HCEC 1CT (cell line): Measurements from ENCODE around the gene NUDT9.
A peak's percentile ranks its signal among the peaks of the same experiment; 100 is the strongest.
"Not testable (repeated sequence)": the region's sequence is repeated elsewhere in the genome, so short reads cannot be mapped to it uniquely, and the experiment has no call there.

ENCODE experiments used
- DNase-seq: peaks from one replicate; pipeline ENCODE4 v3.0.0-alpha.2; 2017

The NUDT9 gene

DNA sequence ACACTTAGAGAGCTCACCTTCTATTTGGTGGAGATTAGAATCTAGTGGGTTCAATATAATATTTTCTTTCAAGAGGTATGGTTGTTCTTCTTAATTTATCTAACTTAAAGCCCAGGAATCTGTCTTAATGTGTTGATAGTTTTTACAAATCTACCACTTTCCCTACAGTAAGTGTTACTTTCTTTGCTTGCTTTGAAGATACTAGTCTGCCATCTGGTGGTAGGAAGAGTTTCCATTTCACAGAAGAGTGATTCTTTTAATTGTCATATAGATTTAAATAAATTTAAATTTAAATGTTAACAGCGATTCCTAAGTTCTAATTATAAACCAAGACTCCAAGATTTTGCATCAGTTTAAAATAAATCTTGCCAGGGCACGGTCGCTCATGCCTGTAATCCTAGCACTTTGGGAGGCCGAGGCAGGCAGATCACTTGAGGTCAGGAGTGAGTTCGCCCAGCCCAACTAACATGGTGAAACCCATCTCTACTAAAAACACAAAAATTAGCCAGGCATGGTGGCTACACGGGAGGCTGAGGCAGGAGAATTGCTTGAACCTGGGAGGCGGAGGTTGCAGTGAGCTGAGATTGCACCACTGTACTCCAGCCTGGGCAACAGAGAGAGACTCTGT is 43.5 kb downstream of the NUDT9 start:
- peak; percentile 15 for DNase-seq

DNA sequence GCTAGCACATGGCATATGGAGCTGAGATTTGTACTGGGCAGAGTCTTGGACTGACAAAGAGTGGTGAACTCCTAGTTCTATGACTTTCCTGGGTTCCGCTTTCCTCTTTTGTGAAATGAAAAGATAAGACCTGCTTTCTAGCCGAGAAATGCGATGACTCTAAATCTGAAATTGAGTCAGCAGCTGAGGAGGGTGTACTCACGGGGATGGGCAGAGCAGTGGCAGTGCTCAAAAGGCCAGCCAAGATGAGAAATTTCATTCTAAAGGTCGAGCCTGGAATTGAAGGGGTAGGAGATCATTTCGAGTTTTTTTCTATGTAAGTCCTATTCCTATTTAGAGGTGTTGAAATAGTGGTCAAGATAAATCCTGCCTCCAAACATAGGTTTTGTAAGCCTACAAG is 47.0 kb downstream of the NUDT9 start:
- no peak for DNase-seq

DNA sequence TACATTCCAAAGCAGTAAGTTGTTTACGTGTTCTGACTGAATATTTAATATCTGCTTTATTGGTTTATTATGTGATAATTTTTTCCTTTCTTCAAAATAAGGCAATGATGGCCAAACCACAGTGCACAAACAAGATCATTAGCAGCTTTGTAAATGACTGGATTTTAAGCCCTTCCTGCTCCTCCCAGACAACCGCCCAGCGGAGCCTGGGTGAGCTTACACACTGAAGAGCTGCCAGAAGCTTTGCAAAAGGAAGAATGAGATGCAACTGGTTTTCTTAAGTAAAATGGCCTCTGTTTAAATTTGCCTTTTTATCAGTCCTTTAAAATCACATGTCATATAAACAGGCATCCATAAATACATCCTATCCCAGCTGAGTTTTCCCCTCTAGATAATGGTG is 54.6 kb downstream of the NUDT9 start:
- no peak for DNase-seq

DNA sequence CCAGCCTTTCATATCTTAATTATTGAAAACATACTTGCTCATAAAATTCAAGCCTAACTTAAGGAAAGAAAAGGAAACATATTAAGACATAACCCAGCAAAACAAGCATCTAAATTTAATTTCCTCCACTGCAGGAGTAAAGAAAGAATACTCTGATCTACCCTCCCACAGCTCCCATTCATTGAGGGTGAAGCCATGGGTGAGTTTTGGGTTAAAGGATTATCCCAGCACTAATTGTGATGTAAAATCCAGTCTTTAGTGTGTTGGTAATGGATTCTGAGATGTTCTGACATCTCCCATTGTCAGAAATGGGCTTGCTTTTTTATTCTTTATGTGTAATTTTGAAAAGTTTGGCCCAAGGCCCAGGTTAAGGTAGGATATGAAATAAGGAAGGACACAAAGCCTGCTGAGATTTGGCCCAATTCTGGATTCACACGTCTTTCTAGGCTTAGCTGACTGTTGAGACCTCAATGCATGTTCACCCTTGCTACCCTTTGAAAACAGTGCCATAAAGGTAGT is 56.4 kb downstream of the NUDT9 start:
- DNase-seq = no peak

DNA sequence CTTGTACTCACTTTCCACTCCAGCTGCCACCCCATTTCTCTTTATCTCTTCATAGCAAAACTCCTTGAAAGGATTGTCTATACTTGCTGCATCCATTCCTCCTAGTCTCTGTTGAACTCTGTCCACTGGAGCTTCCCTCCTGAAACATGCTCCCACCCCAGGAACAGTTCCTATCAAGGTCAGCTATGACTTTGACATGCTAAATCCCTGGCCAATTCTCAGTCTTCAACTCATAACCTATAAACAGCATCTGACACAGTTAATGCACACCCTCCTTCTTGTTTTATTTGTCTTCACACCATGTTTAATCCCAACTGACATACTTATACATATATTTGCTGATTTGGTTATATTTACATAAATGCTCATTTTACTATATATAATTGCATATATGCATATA is 59.0 kb downstream of the NUDT9 start:
- DNase-seq = no peak

DNA sequence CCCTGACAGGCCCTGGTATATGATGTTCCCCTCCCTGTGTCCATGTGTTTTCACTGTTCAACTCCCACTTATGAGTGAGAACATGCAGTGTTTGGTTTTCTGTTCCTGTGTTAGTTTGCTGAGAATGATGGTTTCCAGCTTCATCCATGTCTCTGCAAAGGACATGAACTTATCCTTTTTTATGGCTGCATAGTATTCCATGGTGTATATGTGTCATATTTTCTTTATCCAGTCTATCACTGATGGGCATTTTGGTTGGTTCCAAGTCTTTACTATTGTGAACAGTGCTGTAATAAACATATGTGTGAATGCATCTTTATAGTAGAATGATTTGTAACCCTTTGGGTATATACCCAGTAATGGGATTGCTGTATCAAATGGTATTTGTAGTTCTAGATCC is 60.9 kb downstream of the NUDT9 start:
- DNase-seq = not testable (repeated sequence)

DNA sequence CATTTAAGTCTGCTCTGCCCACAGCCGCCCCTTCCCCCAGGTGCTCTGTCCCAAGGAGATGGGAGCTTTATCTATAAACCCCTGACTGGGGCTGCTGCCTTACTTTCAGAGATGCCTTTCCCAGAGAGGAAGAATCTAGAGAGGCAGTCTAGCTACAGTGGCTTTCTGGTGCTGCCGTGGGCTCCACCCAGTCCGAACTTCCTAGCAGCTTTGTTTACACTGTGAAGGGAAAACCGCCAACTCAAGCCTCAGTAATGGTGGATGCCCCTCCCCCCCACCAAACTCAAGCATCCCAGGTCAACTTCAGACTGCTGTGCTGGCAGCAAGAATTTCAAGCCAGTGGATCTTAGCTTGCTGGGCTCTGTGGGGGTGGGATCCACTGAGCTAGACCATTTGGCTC is 66.3 kb downstream of the NUDT9 start:
- DNase-seq = not testable (repeated sequence)

DNA sequence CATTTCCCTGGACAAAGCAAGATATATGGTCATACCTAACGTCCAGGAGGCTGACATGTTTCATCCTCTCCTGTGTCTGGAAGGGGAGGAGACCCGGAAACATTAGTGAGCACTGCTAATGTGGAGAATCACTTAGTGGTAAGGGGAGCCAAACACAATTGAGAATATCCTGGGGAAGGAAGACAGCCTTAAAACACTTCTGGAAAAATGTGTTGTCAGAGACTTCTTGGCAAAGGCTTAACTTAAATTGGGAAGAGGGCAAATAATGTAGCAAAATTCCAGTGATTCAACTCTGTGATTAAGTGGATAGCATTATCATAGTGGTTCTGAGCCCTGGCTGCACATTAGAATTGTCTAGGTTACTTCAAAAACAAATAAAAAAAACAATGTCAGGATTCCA is 67.3 kb downstream of the NUDT9 start:
- no peak for DNase-seq

DNA sequence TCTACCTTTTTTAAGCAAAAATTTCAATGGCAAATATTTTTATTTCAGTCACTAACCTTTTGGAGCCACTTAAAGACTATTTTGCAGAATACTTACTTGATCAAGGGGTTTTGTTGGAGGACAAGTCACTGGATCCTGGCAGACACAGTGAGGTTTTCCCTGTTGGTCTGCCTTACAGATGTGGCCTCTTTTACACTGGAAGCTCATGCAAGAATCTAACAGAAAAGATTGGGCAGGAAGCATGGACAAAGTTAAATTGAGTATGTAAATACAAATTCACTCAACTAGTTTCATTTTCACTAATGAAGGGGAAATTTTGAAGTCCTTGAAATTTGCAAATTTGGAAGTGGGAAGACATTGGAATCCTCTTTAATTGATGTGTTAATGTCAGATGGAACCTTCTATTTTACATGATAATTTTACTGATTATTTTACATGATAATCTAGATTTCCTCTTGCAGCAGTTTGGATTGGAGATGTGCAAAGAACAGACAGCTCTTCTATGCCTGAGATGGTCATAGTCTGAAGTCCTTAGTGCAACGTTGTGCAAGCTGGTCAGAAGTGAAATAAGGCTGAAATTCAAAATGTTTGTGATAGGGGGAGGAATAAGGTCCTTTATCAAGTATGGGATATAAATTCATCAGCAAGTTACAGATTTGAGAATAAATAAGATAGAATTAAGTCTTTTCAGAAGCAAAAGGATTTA is 68.4 kb downstream of the NUDT9 start:
- no peak for DNase-seq

DNA sequence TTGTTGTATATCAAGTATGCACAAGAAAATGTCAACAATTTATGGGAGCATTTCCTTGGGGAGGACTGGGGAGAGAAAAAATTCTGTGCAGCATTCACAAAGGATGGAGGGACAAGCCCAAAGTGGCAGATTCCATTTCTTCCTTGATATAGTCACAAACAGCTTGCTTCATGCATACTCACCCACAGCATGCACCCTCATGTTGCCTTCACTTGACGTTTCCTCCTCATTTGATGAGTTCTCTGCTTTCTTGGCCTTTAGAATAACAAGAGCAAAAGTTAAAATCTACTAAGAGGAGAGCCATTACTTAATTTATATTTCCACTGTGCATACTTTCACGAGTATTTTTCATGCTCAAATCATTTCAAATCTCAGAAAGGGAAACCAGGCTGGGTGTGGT is 69.1 kb downstream of the NUDT9 start:
- no peak for DNase-seq

DNA sequence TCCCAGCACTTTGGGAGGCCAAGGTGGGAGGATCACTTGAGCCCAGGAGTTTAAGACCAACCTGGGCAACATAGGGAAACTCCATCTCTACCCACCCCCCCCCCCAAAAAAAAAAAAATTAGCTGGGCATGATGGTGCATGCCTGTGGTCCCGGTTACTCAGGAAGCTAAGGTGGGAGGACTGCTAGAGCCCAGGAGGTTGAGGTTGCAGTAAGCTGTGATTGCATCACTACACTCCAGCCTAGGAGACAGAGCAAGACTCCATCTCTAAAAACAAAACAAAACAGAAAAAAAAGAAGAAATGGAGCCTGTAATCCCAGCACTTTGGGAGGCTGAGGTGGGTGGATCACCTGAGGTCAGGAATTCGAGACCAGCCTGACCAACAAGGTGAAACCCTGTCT is 69.5 kb downstream of the NUDT9 start:
- not testable (repeated sequence) for DNase-seq

DNA sequence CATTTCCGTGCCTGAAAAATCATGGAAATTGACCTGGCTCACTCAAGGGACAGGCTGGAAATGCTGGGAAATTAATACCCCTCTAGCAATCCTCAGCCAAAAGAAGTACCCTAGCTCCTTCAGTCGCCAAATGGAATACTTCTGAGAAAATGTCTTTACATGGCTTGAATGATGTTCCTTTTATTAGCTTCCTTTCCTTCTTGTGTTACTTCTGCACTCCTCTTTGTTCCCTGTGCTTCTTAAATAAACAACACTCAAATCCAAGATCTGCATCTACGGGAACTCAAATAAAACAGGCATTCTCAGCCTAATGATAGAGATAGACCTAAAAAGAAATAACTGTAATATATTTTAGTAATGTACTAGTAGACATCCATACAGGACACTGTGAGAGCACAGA is 70.7 kb downstream of the NUDT9 start:
- no peak for DNase-seq

DNA sequence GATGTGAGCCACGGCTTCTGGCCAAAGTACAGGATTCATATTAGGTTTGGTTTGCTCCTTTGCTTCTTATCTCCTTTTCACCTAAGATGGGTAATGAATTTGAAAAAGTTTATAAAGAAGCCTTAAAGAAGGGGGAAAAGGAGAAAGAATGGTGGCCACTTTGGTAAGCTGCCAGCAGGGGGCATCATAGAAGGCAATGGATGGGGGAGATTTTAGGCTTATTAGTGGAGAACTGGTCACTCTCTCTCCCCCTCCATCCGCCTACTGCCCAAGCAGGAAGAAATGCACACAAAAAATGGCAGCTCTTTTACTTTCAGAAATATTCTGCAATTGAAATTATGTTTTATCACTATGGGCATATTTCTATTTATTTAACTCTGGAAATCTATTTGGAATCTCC is 74.8 kb downstream of the NUDT9 start:
- DNase-seq = no peak

DNA sequence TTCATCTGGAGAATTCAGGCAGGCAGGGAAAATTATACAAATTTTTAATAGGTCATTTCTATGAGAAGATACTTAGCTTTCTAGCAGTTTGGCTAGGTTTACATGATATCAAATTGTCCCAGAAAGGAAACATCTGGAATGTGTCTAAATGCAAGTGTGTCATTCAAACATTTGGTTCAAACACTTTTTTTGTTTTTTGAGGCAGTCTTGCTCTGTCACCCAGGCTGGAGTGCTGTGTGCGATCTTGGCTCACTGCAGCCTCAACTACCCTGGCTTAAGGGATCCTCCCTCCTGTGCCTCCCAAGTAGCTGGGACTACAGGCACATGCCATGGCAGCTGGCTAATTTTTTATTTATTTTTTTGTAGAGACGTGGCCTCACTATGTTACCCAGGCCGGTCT is 75.2 kb downstream of the NUDT9 start:
- no peak for DNase-seq

DNA sequence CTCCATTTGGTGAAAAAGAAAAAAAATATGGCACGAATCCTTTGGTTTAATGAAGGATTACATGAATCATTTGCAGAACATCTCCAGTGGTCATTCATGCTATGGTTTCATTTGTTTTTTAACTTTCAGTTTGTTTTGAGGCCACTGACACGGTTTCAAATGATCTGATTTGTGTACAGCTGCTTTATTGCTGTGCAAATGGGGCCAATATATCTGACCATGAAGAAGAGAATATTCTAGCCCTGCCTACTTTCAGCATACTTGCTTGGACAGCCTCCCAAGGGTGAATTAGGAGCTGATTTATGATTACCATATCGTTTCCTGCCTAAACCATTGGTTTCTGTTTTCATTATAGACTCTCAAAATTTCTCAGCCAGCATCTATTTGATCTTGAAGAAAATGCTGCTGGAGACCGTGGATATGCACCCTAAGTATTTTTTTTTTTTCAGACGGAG is 76.1 kb downstream of the NUDT9 start:
- DNase-seq = peak; percentile 45

DNA sequence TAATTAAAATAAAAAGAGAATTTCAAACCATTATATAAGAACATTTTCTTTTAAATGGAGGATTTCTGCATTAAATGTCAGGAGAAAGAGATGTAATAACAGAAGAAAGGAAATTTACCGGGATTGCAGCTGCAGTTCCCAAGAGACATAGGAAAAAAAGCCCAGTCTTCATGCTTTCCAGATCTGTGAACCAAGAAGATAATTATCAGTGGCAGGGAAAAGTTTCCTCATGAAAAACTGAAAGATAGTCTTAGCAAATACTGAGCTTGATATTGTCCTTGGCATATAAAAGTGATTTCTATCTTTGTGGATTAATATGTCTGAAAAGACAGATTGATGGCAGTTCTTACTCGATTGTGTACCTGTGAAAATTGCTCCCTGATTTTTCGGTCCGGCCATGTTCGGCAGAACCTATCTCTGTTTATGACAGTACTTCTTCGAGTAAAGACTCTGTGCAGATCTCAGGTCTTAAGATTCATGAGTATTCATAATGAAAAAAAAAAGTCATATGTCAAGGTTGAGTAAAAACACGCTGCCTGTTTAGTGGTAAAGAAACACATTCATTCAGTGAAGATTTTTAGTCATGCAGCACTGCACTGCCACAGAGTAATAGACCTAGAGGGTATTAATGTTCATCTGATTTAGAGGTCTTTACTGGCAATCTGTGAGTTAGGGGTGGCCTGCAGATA is 77.2 kb downstream of the NUDT9 start:
- DNase-seq = no peak

DNA sequence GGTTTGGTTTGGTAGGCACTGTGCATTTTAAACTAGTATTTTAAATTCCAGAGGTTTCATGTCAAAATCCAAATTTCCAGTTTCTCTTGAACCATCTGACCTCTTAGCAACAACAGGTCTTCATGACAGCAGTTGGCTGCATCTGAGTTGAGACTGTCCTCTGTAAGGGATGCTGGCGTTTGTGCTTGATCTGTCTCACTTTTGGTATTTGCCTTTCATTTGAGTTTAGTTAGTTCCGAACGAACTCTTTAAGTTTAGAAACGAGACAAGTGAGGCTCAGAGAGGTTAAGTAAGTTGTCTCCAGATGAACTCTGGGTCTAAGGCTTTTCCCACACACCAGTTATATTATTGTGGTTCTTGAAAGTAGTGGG is 77.7 kb downstream of the NUDT9 start:
- no peak for DNase-seq

DNA sequence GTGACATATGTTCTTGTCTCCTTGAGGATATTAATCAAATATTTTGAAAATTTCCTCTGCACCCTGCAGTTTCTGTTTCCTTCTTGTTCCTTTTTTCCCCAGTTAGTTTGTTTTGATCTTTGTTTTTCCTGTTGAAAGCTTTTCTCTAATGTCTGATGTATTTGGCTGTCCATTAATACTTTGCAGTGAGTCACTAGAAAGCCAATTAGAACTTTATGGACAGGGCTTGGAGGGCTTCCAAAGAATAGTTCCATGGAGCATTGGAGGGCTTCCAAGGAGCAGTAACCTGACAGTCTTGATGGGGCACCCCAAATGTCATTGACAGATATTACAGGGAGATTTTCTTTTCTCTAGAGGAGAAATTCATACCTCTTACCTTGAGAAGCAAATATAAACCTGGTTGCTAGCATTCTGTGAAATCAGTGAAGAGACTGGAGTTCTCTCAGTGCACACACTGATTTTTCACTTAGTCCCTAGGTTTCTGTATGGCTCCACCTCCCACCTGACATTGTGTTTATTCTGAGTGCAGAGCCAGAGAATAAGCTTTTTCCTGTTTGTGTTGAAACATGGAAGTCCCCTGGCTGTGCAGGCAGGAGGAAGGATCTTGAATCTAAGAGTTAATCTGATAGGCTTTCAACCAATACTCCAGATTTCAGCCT is 80.3 kb downstream of the NUDT9 start:
- peak; percentile 5 for DNase-seq

DNA sequence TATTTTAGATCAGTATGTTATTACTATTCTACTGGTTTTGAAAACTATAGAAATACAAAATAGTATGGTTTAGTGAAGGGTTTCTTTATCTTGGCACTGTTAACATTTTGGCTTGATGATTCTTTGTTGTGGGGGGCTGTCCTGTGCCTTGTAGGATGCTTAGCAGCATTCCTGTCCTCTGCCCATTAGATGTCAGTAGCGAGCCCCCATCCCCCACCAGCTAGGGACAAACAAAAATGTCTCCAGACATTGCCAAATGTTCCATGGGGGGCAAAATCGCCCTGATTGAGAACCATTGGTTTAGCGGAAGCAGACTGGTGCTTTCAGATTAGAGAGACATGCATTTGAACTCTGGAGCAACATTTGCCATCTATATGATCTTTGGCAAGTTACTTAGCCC is 83.5 kb downstream of the NUDT9 start:
- peak; percentile 4 for DNase-seq

DNA sequence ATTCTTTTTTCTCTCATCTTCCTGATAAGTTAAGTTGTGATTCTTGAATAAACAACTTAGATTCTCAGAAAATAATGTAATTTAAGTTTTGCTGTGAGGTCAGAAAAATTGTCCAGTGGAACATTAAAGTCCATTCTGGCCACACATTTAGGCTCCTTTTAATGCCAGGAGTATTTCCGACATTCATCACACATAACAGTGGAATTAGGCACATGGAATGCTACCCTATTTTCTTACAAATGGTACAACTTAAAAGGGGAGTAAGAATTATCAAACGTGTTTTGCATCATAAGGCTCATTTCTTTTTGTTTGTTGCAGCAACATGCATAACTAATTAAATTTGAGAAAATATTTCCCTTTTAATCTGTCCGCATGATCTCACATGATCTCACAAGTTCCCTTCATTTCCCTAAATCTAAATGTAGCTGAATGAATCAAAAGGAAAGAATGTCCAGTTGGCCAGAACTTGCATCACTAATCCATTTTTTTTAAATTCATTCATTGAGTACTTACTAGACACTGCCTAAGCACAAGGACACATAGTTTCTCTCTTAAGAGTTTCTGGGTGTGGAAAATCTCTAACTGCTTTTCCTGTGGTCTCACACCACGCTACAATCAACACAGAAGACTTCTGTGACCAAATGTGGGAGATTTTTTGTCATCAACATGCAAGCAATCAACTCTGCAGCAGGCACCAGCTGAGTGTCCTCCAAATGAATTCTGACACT is 84.8 kb downstream of the NUDT9 start:
- peak; percentile 79 for DNase-seq
